Prostate gland (tissue), 2 donors: Measurements from ENCODE around the gene PSMD6.

Experiments
- POLR2A ChIP-seq: fragments of 450-650 bp; IDR thresholded peaks from one replicate; pipeline ENCODE4 v1.6.1; 2016; ENCODE audit warnings: antibody characterized with exemption, mild to moderate bottlenecking
- POLR2AphosphoS5 ChIP-seq: sonication (generic); formaldehyde crosslinking; IDR thresholded peaks from one replicate; pipeline ENCODE4 v1.6.1; 2017; ENCODE audit warnings: antibody characterized with exemption
- TF ChIP-seq, protein P1 (sequence below), 4 experiments: fragments of 200-600 bp in 2 of 4; fragments of 450-650 bp in 2 of 4; sonication (generic) in 2 of 4; IDR thresholded peaks; 1 replicate in 3 of 4; 2 replicates in 1 of 4; pipeline ENCODE4 v1.5.1; 2016 to 2019; ENCODE audit warnings: antibody characterized with exemption in 4 of 4, mild to moderate bottlenecking in 2 of 4, moderate library complexity in 2 of 4

DNA sequence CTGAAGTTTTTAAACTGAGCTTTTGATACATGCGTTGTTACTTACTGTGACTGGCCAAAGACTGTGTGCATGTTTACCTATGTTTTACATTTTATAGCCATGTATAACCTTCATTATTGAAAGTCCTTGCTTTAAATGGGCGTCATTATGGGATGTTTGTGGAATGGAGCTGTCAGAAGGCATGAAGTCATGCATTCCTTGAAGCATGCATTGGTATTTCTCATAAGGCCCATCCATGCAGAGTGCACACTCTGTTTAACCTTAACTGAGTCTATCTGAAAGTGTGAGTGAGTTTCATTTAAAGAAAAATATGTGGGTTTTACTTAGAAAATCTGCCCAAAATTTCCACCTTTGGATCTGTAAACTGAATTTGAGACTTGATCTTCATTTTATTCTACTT lies 51.1 kb downstream of the PSMD6 start:
- no peak for TF ChIP-seq POLR2AphosphoS5
- TF ChIP-seq, protein P1, sequence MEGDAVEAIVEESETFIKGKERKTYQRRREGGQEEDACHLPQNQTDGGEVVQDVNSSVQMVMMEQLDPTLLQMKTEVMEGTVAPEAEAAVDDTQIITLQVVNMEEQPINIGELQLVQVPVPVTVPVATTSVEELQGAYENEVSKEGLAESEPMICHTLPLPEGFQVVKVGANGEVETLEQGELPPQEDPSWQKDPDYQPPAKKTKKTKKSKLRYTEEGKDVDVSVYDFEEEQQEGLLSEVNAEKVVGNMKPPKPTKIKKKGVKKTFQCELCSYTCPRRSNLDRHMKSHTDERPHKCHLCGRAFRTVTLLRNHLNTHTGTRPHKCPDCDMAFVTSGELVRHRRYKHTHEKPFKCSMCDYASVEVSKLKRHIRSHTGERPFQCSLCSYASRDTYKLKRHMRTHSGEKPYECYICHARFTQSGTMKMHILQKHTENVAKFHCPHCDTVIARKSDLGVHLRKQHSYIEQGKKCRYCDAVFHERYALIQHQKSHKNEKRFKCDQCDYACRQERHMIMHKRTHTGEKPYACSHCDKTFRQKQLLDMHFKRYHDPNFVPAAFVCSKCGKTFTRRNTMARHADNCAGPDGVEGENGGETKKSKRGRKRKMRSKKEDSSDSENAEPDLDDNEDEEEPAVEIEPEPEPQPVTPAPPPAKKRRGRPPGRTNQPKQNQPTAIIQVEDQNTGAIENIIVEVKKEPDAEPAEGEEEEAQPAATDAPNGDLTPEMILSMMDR (IDR thresholded peaks at IDR 0.05), result no peak
- TF ChIP-seq POLR2A, result no peak
